Neural cell (in vitro differentiated cells): Measurements from ENCODE around the gene BIRC6. TPM values are rescaled to one million over a fixed set of nuclear protein-coding genes. Genes with fewer than 3 reads are reported as not detected.

Experiments used
- H2AFZ ChIP-seq: fragments of 200-600, 300-800 bp; sonication (generic), shearing (Covaris generic); 2 replicates; pipeline ENCODE4 v1.6.0; 2014; ENCODE audit warnings: low read depth, mild to moderate bottlenecking, antibody characterized with exemption, low read length, moderate library complexity
- H3F3A ChIP-seq: fragments of 200-600 bp; shearing (Covaris generic); 2 replicates; pipeline ENCODE4 v1.6.1; 2016; ENCODE audit warnings: mild to moderate bottlenecking, moderate library complexity, mixed read lengths, antibody characterized with exemption, low read length; ENCODE audit not compliant: insufficient read depth, poor library complexity, severe bottlenecking
- H3K27ac ChIP-seq: fragments of 200-600, 300-800 bp; sonication (generic), shearing (Covaris generic); 2 replicates; pipeline ENCODE4 v1.5.1; 2014; ENCODE audit warnings: mild to moderate bottlenecking, low read length, moderate library complexity
- H3K27me3 ChIP-seq: fragments of 300-800, 200-600 bp; sonication (generic), shearing (Covaris generic); 2 replicates; pipeline ENCODE4 v1.6.0; 2014; ENCODE audit warnings: mild to moderate bottlenecking, low read depth, low read length, moderate library complexity; ENCODE audit not compliant: insufficient read depth
- H3K36me3 ChIP-seq: fragments of 300-800, 200-600 bp; sonication (generic), shearing (Covaris generic); 2 replicates; pipeline ENCODE4 v1.5.1; 2014; ENCODE audit warnings: mild to moderate bottlenecking, antibody characterized with exemption, low read length, moderate library complexity; ENCODE audit not compliant: insufficient read depth
- H3K4me2 ChIP-seq: fragments of 300-800, 200-600 bp; sonication (generic), shearing (Covaris generic); 2 replicates; pipeline ENCODE4 v1.6.0; 2014; ENCODE audit warnings: mild to moderate bottlenecking, low read length
- H3K4me3 ChIP-seq: fragments of 300-800, 200-600 bp; sonication (generic), shearing (Covaris generic); 2 replicates; pipeline ENCODE4 v1.5.1; 2014; ENCODE audit warnings: mild to moderate bottlenecking, low read length, moderate library complexity
- H3K79me2 ChIP-seq: fragments of 200-600 bp; shearing (Covaris generic); replicated peaks from 2 replicates; pipeline ENCODE4 v1.6.0; 2014; ENCODE audit warnings: mild to moderate bottlenecking, low read length, moderate library complexity; ENCODE audit not compliant: insufficient read depth
- H3K9ac ChIP-seq: fragments of 300-800, 200-600 bp; sonication (generic), shearing (Covaris generic); 2 replicates; pipeline ENCODE4 v1.6.1; 2016; ENCODE audit warnings: mild to moderate bottlenecking, low read length, mixed read lengths
- H3K9me2 ChIP-seq: fragments of 200-600 bp; shearing (Covaris generic); 2 replicates; pipeline ENCODE4 v1.6.1; 2016; ENCODE audit warnings: mild to moderate bottlenecking, low read length, mixed read lengths; ENCODE audit not compliant: insufficient read depth
- H3K9me3 ChIP-seq: fragments of 200-600, 300-800 bp; sonication (generic), shearing (Covaris generic); 2 replicates; pipeline ENCODE4 v1.6.1; 2016; ENCODE audit warnings: mild to moderate bottlenecking, mixed run types, low read length, moderate library complexity, mixed read lengths
- H4K20me1 ChIP-seq: fragments of 200-600 bp; shearing (Covaris generic); 2 replicates; pipeline ENCODE4 v1.6.1; 2016; ENCODE audit warnings: mild to moderate bottlenecking, mixed run types; ENCODE audit not compliant: insufficient read depth
- EP300 ChIP-seq: fragments of 450-650 bp; conservative IDR thresholded peaks from 2 replicates; pipeline ENCODE4 v1.6.1; 2014; ENCODE audit warnings: antibody characterized with exemption, mild to moderate bottlenecking, moderate library complexity; ENCODE audit not compliant: poor library complexity, severe bottlenecking
- EZH2 ChIP-seq: fragments of 200-600, 300-800 bp; shearing (Covaris generic), sonication (generic); IDR thresholded peaks from 2 replicates; pipeline ENCODE4 v1.6.1; 2014; ENCODE audit warnings: antibody characterized with exemption, low read length, borderline replicate concordance, mild to moderate bottlenecking; ENCODE audit not compliant: insufficient read depth, poor library complexity, severe bottlenecking
- MXI1 ChIP-seq: fragments of 450-650 bp; conservative IDR thresholded peaks from 2 replicates; pipeline ENCODE4 v1.6.1; 2014; ENCODE audit warnings: antibody characterized with exemption, mild to moderate bottlenecking; ENCODE audit not compliant: poor library complexity, severe bottlenecking
- POLR2AphosphoS5 ChIP-seq: IDR thresholded peaks from 2 replicates; pipeline ENCODE4 v1.6.1; 2012
- RAD21 ChIP-seq: fragments of 450-650 bp; conservative IDR thresholded peaks from 2 replicates; pipeline ENCODE4 v1.6.1; 2014; ENCODE audit warnings: antibody characterized with exemption, mild to moderate bottlenecking, moderate library complexity
- SMC3 ChIP-seq: fragments of 450-650 bp; conservative IDR thresholded peaks from 2 replicates; pipeline ENCODE4 v1.6.1; 2014; ENCODE audit warnings: antibody characterized with exemption, mild to moderate bottlenecking, moderate library complexity; ENCODE audit not compliant: poor library complexity
- TAF1 ChIP-seq: IDR thresholded peaks from 2 replicates; pipeline ENCODE4 v1.6.1; 2012; ENCODE audit warnings: low read depth
- polyA plus RNA-seq: library from polyadenylated mRNA; depleted of rRNA; stranded (reverse); fragments of >200 nt; gene quantifications from 2 replicates; pipeline ENCODE4 v1.2.3, GENCODE V29; 2014
- TF ChIP-seq, protein P1 (sequence below): fragments of 450-650 bp; IDR thresholded peaks from 2 replicates; pipeline ENCODE4 v1.5.1; 2014; ENCODE audit warnings: antibody characterized with exemption, mild to moderate bottlenecking, moderate library complexity; ENCODE audit not compliant: poor library complexity, severe bottlenecking
- TF ChIP-seq, protein P2 (sequence below): IDR thresholded peaks from 2 replicates; pipeline ENCODE4 v1.6.1; 2012; ENCODE audit warnings: borderline replicate concordance

Gene BIRC6
- polyA plus RNA-seq, 1 donor from 2014 or later, result 109 TPM

- no peak overlapping the region for H3K4me2 ChIP-seq
- no peaks in the 10 kb centered on the region for H3K9me2 ChIP-seq
- H3K79me2 ChIP-seq, result no peaks in the 10 kb centered on the region
- no peak for TF ChIP-seq POLR2AphosphoS5
- TF ChIP-seq SMC3, result no peak
- TF ChIP-seq RAD21, result no peak
- TF ChIP-seq TAF1, result no peak
- TF ChIP-seq MXI1, result no peak
- TF ChIP-seq, protein P1, sequence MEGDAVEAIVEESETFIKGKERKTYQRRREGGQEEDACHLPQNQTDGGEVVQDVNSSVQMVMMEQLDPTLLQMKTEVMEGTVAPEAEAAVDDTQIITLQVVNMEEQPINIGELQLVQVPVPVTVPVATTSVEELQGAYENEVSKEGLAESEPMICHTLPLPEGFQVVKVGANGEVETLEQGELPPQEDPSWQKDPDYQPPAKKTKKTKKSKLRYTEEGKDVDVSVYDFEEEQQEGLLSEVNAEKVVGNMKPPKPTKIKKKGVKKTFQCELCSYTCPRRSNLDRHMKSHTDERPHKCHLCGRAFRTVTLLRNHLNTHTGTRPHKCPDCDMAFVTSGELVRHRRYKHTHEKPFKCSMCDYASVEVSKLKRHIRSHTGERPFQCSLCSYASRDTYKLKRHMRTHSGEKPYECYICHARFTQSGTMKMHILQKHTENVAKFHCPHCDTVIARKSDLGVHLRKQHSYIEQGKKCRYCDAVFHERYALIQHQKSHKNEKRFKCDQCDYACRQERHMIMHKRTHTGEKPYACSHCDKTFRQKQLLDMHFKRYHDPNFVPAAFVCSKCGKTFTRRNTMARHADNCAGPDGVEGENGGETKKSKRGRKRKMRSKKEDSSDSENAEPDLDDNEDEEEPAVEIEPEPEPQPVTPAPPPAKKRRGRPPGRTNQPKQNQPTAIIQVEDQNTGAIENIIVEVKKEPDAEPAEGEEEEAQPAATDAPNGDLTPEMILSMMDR, result no peak
- no peak for TF ChIP-seq EP300
- no peak for TF ChIP-seq EZH2
- TF ChIP-seq, protein P2, sequence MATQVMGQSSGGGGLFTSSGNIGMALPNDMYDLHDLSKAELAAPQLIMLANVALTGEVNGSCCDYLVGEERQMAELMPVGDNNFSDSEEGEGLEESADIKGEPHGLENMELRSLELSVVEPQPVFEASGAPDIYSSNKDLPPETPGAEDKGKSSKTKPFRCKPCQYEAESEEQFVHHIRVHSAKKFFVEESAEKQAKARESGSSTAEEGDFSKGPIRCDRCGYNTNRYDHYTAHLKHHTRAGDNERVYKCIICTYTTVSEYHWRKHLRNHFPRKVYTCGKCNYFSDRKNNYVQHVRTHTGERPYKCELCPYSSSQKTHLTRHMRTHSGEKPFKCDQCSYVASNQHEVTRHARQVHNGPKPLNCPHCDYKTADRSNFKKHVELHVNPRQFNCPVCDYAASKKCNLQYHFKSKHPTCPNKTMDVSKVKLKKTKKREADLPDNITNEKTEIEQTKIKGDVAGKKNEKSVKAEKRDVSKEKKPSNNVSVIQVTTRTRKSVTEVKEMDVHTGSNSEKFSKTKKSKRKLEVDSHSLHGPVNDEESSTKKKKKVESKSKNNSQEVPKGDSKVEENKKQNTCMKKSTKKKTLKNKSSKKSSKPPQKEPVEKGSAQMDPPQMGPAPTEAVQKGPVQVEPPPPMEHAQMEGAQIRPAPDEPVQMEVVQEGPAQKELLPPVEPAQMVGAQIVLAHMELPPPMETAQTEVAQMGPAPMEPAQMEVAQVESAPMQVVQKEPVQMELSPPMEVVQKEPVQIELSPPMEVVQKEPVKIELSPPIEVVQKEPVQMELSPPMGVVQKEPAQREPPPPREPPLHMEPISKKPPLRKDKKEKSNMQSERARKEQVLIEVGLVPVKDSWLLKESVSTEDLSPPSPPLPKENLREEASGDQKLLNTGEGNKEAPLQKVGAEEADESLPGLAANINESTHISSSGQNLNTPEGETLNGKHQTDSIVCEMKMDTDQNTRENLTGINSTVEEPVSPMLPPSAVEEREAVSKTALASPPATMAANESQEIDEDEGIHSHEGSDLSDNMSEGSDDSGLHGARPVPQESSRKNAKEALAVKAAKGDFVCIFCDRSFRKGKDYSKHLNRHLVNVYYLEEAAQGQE, result no peak
- no peak overlapping the region for H2AFZ ChIP-seq
- H3K9me3 ChIP-seq, result no peaks in the 10 kb centered on the region
- H3K36me3 ChIP-seq, result peaks cover 23% of the 10 kb centered on the region
- no peak overlapping the region for H3K27ac ChIP-seq
- no peak overlapping the region for H3K4me3 ChIP-seq
- no peak overlapping the region for H3K9ac ChIP-seq
- H3K27me3 ChIP-seq, result no peaks in the 10 kb centered on the region
- H3F3A ChIP-seq, result no peaks in the 10 kb centered on the region
- H4K20me1 ChIP-seq, result no peaks in the 10 kb centered on the region
These were observed 165.9 kb downstream of the BIRC6 start for GRCh38 chr2:32522770-32523169.

- Histone ChIP-seq H3K9me2 (no peaks in the 10 kb centered on the region), H3F3A (no peaks in the 10 kb centered on the region), H3K4me3 (no peak overlapping the region), H3K27ac (no peak overlapping the region), H3K27me3 (no peaks in the 10 kb centered on the region), H3K36me3 (peaks cover 17% of the 10 kb centered on the region), H3K79me2 (no peaks in the 10 kb centered on the region), H4K20me1 (no peaks in the 10 kb centered on the region), H3K4me2 (no peak overlapping the region), H3K9me3 (no peaks in the 10 kb centered on the region), H2AFZ (no peak overlapping the region), H3K9ac (no peak overlapping the region)
- TF ChIP-seq RAD21 (no peak), MXI1 (no peak), EZH2 (no peak), POLR2AphosphoS5 (no peak), TAF1 (no peak), SMC3 (no peak), EP300 (no peak)
- TF ChIP-seq, protein P2, result no peak
- TF ChIP-seq, protein P1, result no peak
These were observed 166.9 kb downstream of the BIRC6 start for GRCh38 chr2:32523686-32524085.
